GM19025 (cell line): Measurements from ENCODE around the gene LRRK2.

Experiments
- ATAC-seq: cut with Tn5 transposase; IDR thresholded peaks from one replicate; pipeline ENCODE4 v1.9.1; 2021; ENCODE audit warnings: mild to moderate bottlenecking, low read depth, moderate library complexity; ENCODE audit not compliant: unreplicated experiment

The LRRK2 gene

GRCh38 chr12:40310211-40310610 is 85.4 kb downstream of the LRRK2 start:
- ATAC-seq, result no peak

DNA sequence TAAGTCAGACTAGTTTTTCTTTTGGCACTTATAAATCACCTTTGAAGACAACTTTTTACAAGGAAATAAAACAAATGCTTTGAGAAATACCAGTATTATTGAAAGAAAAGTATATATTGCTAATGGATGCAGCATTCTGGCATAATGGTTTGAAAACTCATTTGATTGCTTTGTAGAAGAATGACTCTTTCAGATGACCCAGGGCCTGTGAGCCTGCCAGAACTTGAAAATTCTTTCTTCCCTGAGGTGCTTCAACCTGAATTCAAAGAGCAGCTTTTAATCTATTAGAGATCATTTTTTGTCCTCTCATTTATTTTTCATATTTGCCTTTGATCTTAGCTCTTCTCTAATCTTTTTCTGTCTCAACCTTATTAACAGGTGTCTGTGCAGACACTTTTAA is 87.4 kb downstream of the LRRK2 start:
- no peak for ATAC-seq

DNA sequence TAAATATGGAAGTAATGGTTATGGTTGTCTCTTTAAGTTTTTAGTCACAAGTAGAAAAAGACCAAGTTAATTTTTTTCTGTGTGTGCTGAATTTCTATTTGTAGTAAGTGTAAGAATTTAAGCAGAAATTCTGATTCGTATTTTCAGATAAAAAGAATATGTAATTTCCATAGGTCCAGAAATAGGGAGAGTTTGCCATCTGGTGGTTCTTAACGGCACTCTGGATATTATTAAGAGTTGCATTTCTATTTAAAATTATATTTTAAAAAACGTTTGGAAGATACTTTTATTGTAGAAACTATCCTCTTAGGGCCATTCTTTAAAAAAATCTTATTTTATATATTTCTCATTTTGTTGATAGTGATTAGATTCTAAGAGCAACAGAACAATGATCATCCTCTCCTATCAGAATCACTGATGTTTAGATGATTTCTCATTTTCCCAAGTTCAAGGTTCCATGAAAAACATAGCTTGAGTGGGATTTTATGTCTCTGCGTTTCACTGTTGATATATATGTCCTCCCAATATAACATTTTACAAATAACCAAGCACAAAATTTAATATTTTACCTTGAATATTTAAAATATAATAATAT is 88.3 kb downstream of the LRRK2 start:
- no peak for ATAC-seq

GRCh38 chr12:40313928-40314327 is 89.1 kb downstream of the LRRK2 start:
- no peak for ATAC-seq

GRCh38 chr12:40314927-40315326 is 90.1 kb downstream of the LRRK2 start:
- ATAC-seq, result no peak

- no peak for ATAC-seq
Observed at GRCh38 chr12:40315375-40315774, 90.6 kb downstream of the LRRK2 start.

GRCh38 chr12:40324261-40324660 is 99.5 kb downstream of the LRRK2 start:
- no peak for ATAC-seq

GRCh38 chr12:40325349-40325960 is 100.7 kb downstream of the LRRK2 start:
- ATAC-seq, result no peak

DNA sequence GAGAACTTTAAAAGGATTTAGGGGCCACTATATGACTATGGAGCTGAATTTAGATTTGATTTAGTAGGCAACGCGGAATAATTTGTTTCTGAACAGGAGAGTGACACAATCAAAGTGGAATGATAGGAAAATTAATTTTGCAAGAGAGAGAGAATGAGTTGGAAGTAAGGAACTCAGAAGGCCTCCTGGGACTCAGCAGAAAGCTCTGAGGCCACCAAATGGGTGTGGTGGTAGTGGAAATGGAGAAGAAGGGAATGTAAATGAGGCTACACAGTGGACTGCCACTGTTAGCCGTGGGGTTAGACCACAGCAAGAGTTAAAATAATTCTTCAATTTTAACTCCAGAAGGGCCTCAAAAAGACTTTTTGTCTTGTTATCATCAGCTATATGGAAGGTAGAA is 102.7 kb downstream of the LRRK2 start:
- no peak for ATAC-seq

DNA sequence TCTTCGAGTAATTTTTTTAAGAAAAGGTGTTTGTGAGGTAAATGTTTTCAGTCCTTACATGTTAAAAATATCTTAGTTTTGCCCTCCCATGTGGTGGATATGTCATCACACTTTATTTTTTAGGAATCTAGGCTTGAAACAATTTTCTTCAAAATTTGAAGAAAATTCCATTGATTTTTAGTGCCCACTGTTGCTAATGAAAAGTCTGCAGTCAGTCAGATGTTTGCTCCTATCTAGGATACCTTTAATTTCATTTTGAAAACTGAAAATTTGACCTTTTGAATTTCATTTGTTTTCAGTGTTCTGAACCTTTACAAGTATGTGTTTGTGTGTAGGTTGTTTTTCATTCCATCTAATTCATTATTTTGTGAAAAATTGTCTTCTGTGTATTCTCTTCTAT is 105.4 kb downstream of the LRRK2 start:
- no peak for ATAC-seq

- ATAC-seq, result no peak
Observed at GRCh38 chr12:40331886-40332285, 107.1 kb downstream of the LRRK2 start.

DNA sequence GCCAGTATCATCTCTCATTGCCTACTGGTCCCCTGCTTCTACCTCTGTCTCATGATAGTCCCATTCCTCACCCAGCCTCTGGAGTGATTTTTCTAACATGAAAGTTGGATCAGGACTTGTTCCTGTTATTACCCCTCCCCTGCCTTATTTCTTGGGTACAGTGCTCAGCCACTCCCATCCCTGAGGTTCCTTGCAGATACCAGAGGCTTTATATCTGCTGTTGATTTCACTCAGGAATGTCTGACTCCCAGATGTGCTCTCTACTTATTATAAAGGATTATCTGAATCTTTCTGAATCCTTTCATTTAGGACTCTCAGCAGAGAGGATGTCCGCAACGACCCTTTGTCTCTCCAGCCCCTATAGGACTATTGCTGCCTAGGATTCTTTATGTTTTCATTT is 111.2 kb downstream of the LRRK2 start:
- no peak for ATAC-seq

GRCh38 chr12:40336573-40337199 is 111.9 kb downstream of the LRRK2 start:
- no peak for ATAC-seq

- ATAC-seq, result no peak
Observed at GRCh38 chr12:40338071-40338470, 113.3 kb downstream of the LRRK2 start.

- no peak for ATAC-seq
Observed at GRCh38 chr12:40338621-40339020, 113.8 kb downstream of the LRRK2 start.

DNA sequence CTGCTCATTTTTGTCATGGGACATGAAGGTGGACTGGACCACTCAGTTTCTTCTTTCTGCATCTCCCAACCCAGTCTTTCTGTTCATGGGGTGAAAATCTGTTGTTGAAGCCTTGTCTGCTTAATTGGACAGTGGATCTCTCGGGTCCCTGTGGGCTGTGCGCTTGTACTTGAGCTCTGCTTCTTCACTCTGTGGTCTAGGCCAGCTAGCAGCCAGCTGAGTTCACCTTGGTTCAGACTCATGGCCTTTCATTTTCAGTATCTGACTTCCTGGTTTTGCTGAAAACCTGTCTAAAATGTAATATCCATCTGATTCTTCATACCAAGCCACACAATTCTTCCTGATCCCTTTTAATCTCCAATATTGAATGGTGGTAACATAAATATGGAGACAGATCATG is 117.2 kb downstream of the LRRK2 start:
- peak; percentile 64 for ATAC-seq

GRCh38 chr12:40343124-40343523 is 118.3 kb downstream of the LRRK2 start:
- no peak for ATAC-seq

- ATAC-seq, result no peak
Observed at GRCh38 chr12:40344312-40344711, 119.5 kb downstream of the LRRK2 start.

GRCh38 chr12:40351976-40352375 is 127.2 kb downstream of the LRRK2 start:
- ATAC-seq, result no peak

DNA sequence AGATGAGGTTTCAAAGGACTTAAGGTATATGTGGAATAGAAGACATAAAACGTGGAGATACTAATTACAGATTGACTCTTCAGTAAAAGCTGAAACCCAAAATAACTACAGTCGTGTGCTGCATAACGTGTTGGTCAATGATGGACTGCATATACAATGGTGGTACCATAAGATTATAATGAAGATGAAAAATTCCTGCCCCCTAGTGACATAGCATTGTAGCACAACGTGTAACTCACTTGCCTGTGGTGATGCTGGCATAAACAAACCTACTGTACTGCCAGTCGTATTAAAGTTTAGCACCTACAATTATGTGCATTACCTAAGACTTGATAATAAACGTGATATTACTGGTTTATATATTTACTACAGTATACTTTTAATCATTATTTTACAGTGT is 150.3 kb downstream of the LRRK2 start:
- no peak for ATAC-seq

DNA sequence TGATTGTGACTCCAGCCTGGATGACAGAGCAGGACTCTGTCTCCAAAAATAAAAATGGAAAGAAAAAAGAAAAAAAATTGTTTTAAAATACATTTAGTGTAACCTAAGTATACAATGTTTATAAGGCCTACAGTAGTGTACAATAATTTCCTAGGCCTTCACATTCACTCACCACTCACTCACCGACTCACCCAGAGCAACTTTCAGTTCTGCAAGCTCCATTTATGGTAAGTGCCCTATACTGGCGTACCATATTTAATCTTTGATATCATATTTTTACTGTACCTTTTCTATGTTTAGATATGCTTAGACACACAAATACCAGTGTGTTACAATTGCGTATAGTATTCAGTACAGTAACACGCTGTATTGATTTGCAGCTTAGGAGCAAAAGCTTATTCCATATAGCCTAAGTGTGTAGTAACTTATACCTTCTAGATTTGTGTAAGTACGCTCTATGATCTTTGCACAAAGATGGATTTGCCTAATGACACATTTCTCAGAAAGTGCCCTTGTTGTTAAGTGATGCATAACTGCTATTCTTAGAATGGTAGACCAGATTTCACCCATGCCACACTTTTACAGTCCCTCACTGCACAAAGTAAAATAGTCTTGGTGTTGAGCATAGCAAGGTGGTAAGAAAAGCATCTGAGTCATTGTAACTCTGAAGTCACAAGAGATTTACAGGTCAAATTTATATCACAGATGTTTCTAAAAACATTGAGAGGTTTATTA is 151.9 kb downstream of the LRRK2 start:
- ATAC-seq, result no peak

DNA sequence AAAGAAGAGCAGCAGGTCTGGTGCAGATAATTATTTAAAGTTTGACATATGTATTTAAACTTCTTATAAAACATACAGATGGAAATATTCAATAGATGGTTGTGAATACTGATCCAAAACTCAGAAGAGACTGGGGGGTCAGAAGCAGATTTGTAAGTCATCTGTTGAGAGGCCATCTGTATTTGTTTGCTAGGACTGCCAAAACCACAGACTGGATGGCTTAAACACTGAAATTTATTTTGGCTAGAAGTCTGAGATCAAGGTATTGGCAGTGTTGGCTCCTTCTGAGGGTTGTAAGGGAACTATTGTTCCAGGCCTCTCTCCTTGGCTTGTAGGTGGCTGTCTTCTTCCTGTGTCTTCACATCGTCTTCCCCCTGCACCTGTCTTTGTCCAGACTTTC is 153.9 kb downstream of the LRRK2 start:
- ATAC-seq, result no peak
